ENCODE results near the gene PFDN5.

PFDN5 gene

GRCh38 chr12:53308276-53308675 lies 12.9 kb downstream of the PFDN5 start:
- Histone ChIP-seq H3F3A (ENCODE audit: insufficient read depth, low read length) (peaks cover 15% of the 10 kb centered on the region), H3K9ac (ENCODE audit: low read length) (peak overlapping the region; percentile 33; the same call in 1 of the 2 replicates), H3K4me2 (ENCODE audit: low read depth, low read length) (peak overlapping the region; percentile 51)

GRCh38 chr12:53313996-53314395 lies 18.7 kb downstream of the PFDN5 start:
- no peak for DNase-seq
- H3K9me2 ChIP-seq (replicated peaks; ENCODE audit: insufficient read depth, low read length): no peaks in the 10 kb centered on the region

More at GRCh38 chr12:53308276-53308675, 12.9 kb downstream of the PFDN5 start:
- H4K20me1 ChIP-seq (ENCODE audit: insufficient read depth, low read length): no peaks in the 10 kb centered on the region
- no peaks in the 10 kb centered on the region for H3K9me3 ChIP-seq (replicated peaks; ENCODE audit: insufficient read depth, low read length)
- no peak overlapping the region for H2AFZ ChIP-seq (ENCODE audit: low read length)
- TF ChIP-seq EZH2phosphoT487 (IDR thresholded peaks at IDR 0.05; ENCODE audit: low read length) (no peak), EZH2 (optimal IDR thresholded peaks at IDR 0.05; ENCODE audit: low read depth, low read length) (no peak)
- TF ChIP-seq, protein P1, sequence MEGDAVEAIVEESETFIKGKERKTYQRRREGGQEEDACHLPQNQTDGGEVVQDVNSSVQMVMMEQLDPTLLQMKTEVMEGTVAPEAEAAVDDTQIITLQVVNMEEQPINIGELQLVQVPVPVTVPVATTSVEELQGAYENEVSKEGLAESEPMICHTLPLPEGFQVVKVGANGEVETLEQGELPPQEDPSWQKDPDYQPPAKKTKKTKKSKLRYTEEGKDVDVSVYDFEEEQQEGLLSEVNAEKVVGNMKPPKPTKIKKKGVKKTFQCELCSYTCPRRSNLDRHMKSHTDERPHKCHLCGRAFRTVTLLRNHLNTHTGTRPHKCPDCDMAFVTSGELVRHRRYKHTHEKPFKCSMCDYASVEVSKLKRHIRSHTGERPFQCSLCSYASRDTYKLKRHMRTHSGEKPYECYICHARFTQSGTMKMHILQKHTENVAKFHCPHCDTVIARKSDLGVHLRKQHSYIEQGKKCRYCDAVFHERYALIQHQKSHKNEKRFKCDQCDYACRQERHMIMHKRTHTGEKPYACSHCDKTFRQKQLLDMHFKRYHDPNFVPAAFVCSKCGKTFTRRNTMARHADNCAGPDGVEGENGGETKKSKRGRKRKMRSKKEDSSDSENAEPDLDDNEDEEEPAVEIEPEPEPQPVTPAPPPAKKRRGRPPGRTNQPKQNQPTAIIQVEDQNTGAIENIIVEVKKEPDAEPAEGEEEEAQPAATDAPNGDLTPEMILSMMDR (IDR thresholded peaks at IDR 0.05; ENCODE audit: low read length): no peak
- no peaks in the 10 kb centered on the region for H3K27me3 ChIP-seq (replicated peaks; ENCODE audit: insufficient read depth, low read length)
- peaks cover 19% of the 10 kb centered on the region for H3K4me1 ChIP-seq (ENCODE audit: low read length)
- H3K36me3 ChIP-seq (replicated peaks; ENCODE audit: insufficient read depth, low read length): peaks cover 9% of the 10 kb centered on the region; the same call in 1 of the 2 replicates
- H3K4me3 ChIP-seq (ENCODE audit: low read length): no peak overlapping the region
- peak overlapping the region; percentile 72 for H3K27ac ChIP-seq (ENCODE audit: low read length)
- no peaks in the 10 kb centered on the region for H3K9me2 ChIP-seq (replicated peaks; ENCODE audit: insufficient read depth, low read length)
- DNase-seq: peak; percentile 82
- peaks cover 12% of the 10 kb centered on the region for H3K79me2 ChIP-seq (ENCODE audit: low read length)

DNA sequence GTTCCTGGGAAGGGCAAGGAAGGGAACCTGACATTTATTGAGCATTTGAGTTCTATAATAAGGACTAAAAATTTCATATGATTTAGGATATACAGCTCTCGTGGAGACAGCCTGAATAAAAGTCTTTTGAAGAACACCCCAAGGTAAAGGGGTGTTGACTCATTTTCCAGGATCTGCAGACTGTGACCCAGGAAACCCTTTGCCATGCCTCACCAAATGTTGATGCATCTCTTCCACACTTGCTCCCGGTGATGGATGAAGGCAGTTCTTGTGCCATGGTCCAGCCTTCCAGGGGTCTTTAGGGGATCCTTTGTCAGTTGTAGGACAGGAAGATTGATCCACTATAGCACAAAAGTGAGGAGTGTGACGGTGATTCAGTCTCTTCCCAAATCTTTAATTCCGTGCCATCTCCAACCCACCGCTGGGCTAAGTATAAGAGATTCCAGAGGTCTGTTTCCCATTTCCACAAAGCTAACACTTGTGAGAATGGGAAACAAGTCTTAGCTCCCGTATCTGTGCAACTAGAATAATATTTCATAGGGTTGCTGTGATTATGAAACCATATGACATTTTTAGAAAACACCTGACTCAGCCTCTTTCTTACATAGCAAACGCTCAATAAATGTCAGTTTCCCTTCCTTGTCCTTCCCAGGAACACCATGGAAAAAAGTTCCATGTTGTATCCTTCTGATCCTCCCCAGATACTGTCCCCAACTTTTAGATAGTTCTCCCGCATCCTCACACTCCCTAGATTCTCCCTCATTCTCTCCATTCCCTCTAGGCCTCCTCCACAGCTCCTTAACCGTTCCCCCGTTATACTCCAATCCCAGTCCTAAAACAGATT lies 25.2 kb downstream of the PFDN5 start:
- Histone ChIP-seq H3K79me2 (ENCODE audit: low read length) (peaks cover 23% of the 10 kb centered on the region), H3K27me3 (replicated peaks; ENCODE audit: insufficient read depth, low read length) (no peaks in the 10 kb centered on the region), H3F3A (ENCODE audit: insufficient read depth, low read length) (peaks cover 27% of the 10 kb centered on the region), H3K27ac (ENCODE audit: low read length) (peak overlapping the region; percentile 89), H3K9me2 (replicated peaks; ENCODE audit: insufficient read depth, low read length) (no peaks in the 10 kb centered on the region), H2AFZ (ENCODE audit: low read length) (peak overlapping the region; percentile 94), H3K36me3 (replicated peaks; ENCODE audit: insufficient read depth, low read length) (0 out of 2 replicates have a peak, but pooled peaks cover 3% of the 10 kb centered on the region), H3K9ac (ENCODE audit: low read length) (peak overlapping the region; percentile 84), H4K20me1 (ENCODE audit: insufficient read depth, low read length) (no peaks in the 10 kb centered on the region), H3K9me3 (replicated peaks; ENCODE audit: insufficient read depth, low read length) (no peaks in the 10 kb centered on the region), H3K4me3 (ENCODE audit: low read length) (peak overlapping the region; percentile 98), H3K4me2 (ENCODE audit: low read depth, low read length) (peak overlapping the region; percentile 96), H3K4me1 (ENCODE audit: low read length) (peaks cover 17% of the 10 kb centered on the region)
- no peak for DNase-seq
- TF ChIP-seq, protein P1 (IDR thresholded peaks at IDR 0.05; ENCODE audit: low read length): no peak
- TF ChIP-seq EZH2 (optimal IDR thresholded peaks at IDR 0.05; ENCODE audit: low read depth, low read length) (no peak), EZH2phosphoT487 (IDR thresholded peaks at IDR 0.05; ENCODE audit: low read length) (no peak)

More at GRCh38 chr12:53313996-53314395, 18.7 kb downstream of the PFDN5 start:
- H3F3A ChIP-seq (ENCODE audit: insufficient read depth, low read length): peaks cover 1% of the 10 kb centered on the region
- peaks cover 8% of the 10 kb centered on the region for H3K79me2 ChIP-seq (ENCODE audit: low read length)
- H3K36me3 ChIP-seq (replicated peaks; ENCODE audit: insufficient read depth, low read length): 0 out of 2 replicates have a peak, but pooled peaks cover 3% of the 10 kb centered on the region
- no peak overlapping the region for H3K4me2 ChIP-seq (ENCODE audit: low read depth, low read length)
- no peaks in the 10 kb centered on the region for H4K20me1 ChIP-seq (ENCODE audit: insufficient read depth, low read length)
- H3K9me3 ChIP-seq (replicated peaks; ENCODE audit: insufficient read depth, low read length): no peaks in the 10 kb centered on the region
- no peak overlapping the region for H3K4me3 ChIP-seq (ENCODE audit: low read length)
- no peaks in the 10 kb centered on the region for H3K27me3 ChIP-seq (replicated peaks; ENCODE audit: insufficient read depth, low read length)
- H3K27ac ChIP-seq (ENCODE audit: low read length): no peak overlapping the region
- H3K9ac ChIP-seq (ENCODE audit: low read length): no peak overlapping the region
- peaks cover 5% of the 10 kb centered on the region for H3K4me1 ChIP-seq (ENCODE audit: low read length)
- TF ChIP-seq EZH2 (optimal IDR thresholded peaks at IDR 0.05; ENCODE audit: low read depth, low read length): no peak
- TF ChIP-seq, protein P1 (IDR thresholded peaks at IDR 0.05; ENCODE audit: low read length): no peak
- no peak for TF ChIP-seq EZH2phosphoT487 (IDR thresholded peaks at IDR 0.05; ENCODE audit: low read length)
- no peak overlapping the region for H2AFZ ChIP-seq (ENCODE audit: low read length)
